ENCODE results near the gene PIAS1.

Gene PIAS1

GRCh38 chr15:68062946-68063465 lies 8.9 kb downstream of the PIAS1 start:
- DNase-seq (ENCODE audit: low spot score): no peak

GRCh38 chr15:68063606-68064005 lies 9.5 kb downstream of the PIAS1 start:
- DNase-seq (ENCODE audit: low spot score): no peak

GRCh38 chr15:68073576-68074288 lies 19.6 kb downstream of the PIAS1 start:
- no peak for DNase-seq (ENCODE audit: low spot score)

GRCh38 chr15:68075764-68076385 lies 21.8 kb downstream of the PIAS1 start:
- no peak for DNase-seq (ENCODE audit: low spot score)

GRCh38 chr15:68078365-68078764 lies 24.2 kb downstream of the PIAS1 start:
- no peak for DNase-seq (ENCODE audit: low spot score)

- no peak for DNase-seq (ENCODE audit: low spot score)
Observed at GRCh38 chr15:68080334-68080733, 26.2 kb downstream of the PIAS1 start.

GRCh38 chr15:68080783-68081182 lies 26.7 kb downstream of the PIAS1 start:
- no peak for DNase-seq (ENCODE audit: low spot score)

- no peak for DNase-seq (ENCODE audit: low spot score)
Observed at GRCh38 chr15:68081869-68082505, 27.9 kb downstream of the PIAS1 start.

- no peak for DNase-seq (ENCODE audit: low spot score)
Observed at GRCh38 chr15:68082735-68083134, 28.6 kb downstream of the PIAS1 start.

GRCh38 chr15:68083463-68083862 lies 29.3 kb downstream of the PIAS1 start:
- no peak for DNase-seq (ENCODE audit: low spot score)

- no peak for DNase-seq (ENCODE audit: low spot score)
Observed at GRCh38 chr15:68085052-68085451, 30.9 kb downstream of the PIAS1 start.

- DNase-seq (ENCODE audit: low spot score): no peak
Observed at GRCh38 chr15:68091743-68092142, 37.6 kb downstream of the PIAS1 start.

GRCh38 chr15:68096099-68096498 lies 42.0 kb downstream of the PIAS1 start:
- DNase-seq (ENCODE audit: low spot score): no peak

- no peak for DNase-seq (ENCODE audit: low spot score)
Observed at GRCh38 chr15:68097029-68097428, 42.9 kb downstream of the PIAS1 start.

GRCh38 chr15:68098465-68098864 lies 44.4 kb downstream of the PIAS1 start:
- DNase-seq (ENCODE audit: low spot score): no peak

- DNase-seq (ENCODE audit: low spot score): no peak
Observed at GRCh38 chr15:68100194-68100593, 46.1 kb downstream of the PIAS1 start.

- DNase-seq (ENCODE audit: low spot score): no peak
Observed at GRCh38 chr15:68103603-68104002, 49.5 kb downstream of the PIAS1 start.

- DNase-seq (ENCODE audit: low spot score): no peak
Observed at GRCh38 chr15:68106656-68107055, 52.5 kb downstream of the PIAS1 start.

GRCh38 chr15:68107142-68107541 lies 53.0 kb downstream of the PIAS1 start:
- no peak for DNase-seq (ENCODE audit: low spot score)

GRCh38 chr15:68112706-68113105 lies 58.6 kb downstream of the PIAS1 start:
- DNase-seq (ENCODE audit: low spot score): no peak

- no peak for DNase-seq (ENCODE audit: low spot score)
Observed at GRCh38 chr15:68113273-68113672, 59.2 kb downstream of the PIAS1 start.

- no peak for DNase-seq (ENCODE audit: low spot score)
Observed at GRCh38 chr15:68113751-68114150, 59.6 kb downstream of the PIAS1 start.

GRCh38 chr15:68114356-68114755 lies 60.2 kb downstream of the PIAS1 start:
- no peak for DNase-seq (ENCODE audit: low spot score)

All from SW480 (cell line).